Diencephalon (tissue), 1 donor: Measurements from ENCODE around the gene C11orf68. TPM values are rescaled to one million over a fixed set of nuclear protein-coding genes. Genes with fewer than 3 reads are reported as not detected.

Experiments used
- total RNA-seq: library from RNA; depleted of rRNA; stranded (reverse); fragments of >200 nt; gene quantifications from one replicate; pipeline ENCODE4 v1.2.3, GENCODE V29; 2014

Gene C11orf68
- total RNA-seq = 15.2 TPM

DNA sequence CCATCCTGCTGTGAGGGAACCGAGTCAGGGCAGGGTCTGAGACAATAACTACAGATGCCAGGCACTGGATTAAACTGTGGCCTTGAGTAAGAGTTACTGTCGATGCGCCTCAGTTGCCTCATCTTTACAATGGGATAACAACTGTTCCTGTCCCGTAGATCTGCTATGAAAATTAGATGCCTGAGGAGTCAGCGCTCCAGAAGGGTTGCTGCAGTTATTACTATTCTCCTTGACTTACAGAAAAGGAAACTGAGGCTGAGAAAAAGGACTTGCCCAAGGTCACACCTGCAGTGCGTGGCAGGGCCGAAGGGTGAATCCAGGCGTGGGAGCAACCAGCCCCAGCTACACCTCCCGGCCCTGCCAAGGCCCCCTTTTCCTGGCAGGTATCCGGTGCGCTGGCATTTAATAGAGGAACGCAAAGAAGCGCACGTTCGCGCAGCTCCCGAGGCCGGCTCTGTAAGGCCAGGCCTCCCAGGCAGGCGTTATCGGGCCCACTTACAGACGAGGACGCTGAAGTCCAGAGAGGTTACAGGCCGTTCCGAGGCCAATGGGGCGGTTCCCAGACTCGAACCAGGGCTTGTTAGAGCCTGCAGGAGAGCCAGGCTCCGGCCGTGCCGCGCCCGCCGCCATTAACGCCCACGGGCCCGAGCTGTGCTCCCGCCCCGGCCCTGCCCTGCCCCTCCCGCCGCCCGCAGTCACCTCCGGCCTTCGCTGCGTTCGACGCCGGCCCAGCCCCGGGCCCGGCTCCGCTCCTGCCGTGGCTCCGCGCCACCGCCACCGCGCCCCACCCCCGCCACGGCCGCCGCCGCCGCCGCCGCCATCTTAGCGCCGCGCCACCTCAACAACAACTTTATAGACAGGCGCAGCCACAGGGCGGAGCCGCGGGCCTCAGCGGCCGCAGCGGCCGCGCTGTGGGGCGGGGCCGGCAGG is at the start of gene C11orf68:
Gene C11orf68, minus strand, starts transcription at position 852 of the 930 bp plus-strand sequence. Its CDS starts 31 bp downstream, at position 821.

DNA sequence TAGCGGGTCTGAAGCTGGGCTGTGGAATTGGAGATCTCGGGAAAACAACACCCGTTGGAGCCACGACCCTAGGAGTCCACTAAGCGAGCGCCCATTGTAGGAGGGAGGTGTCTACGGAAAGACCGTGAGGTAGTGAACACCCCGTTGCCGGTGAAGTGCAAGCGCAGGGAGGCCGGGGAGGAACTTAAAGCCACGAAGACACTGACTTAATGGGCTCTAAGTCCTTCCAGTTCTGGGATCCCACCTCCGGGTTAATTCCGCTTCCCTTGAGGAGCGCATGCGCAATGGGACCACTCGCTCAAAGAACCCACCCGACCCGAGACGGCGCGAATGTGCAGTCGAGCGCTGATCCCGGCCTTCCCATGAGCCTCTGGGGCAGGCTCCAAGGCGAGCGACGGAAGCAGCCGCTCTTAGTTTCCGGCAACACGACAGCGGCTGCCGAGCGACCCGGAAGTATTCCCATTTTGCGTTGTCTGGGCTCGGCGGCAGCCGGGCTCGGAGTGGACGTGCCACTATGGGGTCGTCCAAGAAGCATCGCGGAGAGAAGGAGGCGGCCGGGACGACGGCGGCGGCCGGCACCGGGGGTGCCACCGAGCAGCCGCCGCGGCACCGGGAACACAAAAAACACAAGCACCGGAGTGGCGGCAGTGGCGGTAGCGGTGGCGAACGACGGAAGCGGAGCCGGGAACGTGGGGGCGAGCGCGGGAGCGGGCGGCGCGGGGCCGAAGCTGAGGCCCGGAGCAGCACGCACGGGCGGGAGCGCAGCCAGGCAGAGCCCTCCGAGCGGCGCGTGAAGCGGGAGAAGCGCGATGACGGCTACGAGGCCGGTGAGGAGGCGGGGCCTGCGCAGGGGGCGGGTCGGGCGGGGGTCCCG is 42.6 kb upstream of the C11orf68 start, which contains the start of gene SART1:
Gene SART1, plus strand, starts transcription at position 468 of the 874 bp plus-strand sequence. Its CDS starts 47 bp downstream, at position 515.

DNA sequence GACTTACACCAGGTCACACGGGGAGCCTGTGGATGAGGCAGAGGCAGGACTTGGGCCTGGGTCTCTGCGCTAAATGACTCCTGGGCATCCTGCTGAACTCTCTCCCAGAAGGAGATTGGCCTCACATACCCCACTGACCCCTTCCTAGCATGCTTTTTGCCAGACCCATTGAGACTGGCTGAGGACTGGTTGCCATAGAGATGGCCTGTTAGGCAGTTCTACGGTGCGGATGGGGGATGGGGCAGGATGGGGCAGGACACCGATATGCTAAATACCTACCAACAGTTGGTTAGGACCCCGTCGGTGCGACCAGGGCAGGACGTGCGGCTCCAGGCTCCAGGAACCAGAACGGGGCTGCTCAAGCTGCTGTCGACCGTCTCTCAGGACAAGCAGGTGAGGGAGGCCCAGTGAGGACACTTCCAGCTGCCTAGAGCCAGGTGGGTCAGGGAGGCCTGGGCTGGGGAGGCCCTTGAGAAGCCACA is 26.6 kb upstream of the C11orf68 start, which contains the start of gene TSGA10IP:
Gene TSGA10IP, plus strand, starts transcription at position 51 of the 482 bp plus-strand sequence. Its CDS starts 196 bp downstream, at position 247.

DNA sequence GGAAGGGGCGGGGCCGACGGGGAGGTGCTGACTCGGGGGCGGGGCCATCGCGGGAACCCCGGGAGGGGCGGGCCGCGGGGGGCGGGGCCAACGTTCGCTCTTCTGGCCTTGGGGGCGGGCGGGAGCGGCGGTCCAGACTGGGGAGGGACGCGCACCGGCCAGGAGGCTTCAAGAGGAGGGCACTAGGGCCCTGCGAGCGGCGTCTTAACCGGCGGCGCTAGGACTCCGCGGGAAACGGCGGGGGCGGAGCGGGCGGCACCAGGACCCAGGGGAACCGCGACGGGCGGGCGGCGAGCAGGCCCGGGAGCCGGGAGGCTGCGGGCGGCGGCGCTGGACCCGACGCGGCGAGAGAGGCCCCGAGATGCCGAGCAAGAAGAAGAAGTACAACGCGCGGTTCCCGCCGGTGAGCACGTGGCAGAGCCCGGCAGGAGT is 295 bp upstream of the C11orf68 start, which contains the start of gene DRAP1:
Gene DRAP1, plus strand, starts transcription at position 286 of the 432 bp plus-strand sequence. Its CDS starts 76 bp downstream, at position 362.

DNA sequence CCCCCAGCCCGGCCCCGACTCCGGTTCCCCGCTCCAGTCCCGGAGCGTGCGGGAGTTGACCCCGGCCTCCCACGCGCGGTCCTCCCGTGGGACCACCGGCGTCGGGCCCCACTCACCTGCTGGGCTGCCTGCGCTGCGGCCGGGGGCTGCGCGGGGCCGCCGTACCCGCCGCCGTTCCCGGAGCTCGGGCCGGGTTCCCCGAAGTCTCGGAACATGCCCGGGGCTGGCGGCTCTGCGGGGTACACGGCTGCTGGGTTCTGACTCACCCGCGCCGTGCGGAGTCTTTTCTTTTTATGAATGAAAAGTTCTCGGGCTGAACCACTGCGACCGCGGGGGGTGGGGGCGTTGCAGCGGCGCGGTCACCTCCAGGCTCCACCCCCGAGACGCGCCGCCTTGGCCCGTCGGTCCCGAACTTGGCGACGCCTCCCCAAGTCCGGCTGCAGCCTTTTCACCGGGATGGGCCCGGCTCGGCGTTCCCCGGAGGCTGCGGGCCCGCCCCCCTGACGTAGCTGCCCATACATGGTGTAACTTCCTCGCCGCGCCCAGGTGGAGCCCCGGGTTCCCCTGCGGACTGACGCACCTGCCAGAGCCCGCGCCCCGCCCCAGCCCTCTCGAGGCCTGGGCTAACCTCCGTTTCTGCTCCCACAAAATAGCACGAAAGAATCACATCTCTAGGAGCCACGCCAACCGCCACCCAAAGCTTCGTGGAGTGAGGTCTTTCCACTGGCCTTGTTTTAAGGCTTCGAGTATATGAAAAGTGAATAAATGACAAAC is 18.6 kb downstream of the C11orf68 start, which contains the start of gene FOSL1:
Gene FOSL1, minus strand, starts transcription at position 264 of the 774 bp plus-strand sequence. Its CDS starts 49 bp downstream, at position 215.

DNA sequence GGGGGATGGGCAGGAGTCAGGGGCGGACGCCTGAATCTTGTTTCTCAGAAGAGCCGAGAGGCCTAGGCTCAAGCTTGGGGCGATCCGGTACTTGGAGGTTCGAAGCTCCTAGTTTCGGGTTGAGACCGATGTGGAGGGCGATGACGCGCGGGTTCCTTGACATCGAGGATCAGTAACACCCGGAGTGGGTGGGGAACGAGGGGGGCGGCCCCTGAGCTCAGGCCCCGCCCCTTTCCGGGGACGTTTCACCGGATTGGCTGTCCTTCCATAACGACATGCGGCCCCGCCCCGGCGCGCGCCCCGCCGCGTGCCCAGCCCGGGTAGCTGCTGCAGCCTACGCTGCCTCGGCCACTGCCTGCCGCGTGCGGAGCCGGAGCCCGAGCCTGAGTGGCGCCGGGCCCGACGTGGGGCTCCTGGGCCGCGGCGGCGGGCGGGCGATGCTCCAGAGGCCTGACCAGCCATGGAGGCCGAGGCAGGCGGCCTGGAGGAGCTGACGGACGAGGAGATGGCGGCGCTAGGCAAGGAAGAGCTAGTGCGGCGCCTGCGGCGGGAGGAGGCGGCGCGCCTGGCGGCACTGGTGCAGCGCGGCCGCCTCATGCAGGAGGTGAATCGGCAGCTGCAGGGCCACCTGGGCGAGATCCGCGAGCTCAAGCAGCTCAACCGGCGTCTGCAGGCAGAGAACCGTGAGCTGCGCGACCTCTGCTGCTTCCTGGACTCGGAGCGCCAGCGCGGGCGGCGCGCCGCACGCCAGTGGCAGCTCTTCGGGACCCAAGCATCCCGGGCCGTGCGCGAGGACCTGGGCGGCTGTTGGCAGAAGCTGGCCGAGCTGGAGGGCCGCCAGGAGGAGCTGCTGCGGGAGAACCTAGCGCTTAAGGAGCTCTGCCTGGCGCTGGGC is 28.3 kb downstream of the C11orf68 start, which contains the start of gene CCDC85B:
Gene CCDC85B, plus strand, starts transcription at position 350 of the 895 bp plus-strand sequence. Its CDS starts 111 bp downstream, at position 461.

DNA sequence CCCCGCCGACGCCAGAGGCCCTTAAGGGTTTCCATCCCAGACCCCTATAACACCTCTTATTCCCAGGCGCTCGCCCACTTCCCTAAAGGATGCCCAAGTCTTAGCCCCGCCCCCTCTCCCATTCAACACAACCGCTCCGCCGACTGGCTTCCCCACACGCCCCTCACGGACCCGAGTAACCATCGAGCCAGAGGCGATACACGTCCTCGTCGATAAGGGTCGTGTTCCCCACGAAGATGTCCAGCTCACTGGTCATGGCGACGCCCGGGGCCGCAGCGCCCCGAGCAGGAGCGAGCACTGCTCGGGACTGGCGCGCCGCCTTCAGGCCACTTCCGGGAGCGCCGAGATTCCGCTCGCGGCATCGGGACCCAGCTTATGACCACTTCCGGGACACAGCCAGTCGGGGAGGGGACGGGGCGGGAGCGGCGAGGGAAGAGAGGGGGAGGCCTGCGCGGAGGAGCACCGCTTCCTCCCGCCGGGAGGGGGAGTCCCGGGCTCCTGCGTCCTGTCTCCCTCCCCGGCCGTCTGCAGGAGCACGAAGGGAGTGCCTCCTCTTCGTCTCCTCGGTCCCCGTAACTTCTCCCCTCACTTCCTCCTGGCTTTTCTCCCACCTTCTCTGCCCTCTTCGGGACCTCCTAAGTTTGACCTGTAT is 30.6 kb downstream of the C11orf68 start, which contains the start of gene FIBP:
Gene FIBP, minus strand, starts transcription at position 309 of the 652 bp plus-strand sequence. Its CDS starts 53 bp downstream, at position 256.

GRCh38 chr11:65879617-65880016 is 39.2 kb downstream of the C11orf68 start, which contains the start of gene CTSW:
CTSW (plus strand) TSS chr11:65879837; CDS start chr11:65879855, 18 bp downstream.

GRCh38 chr11:65872586-65873317 is 46.1 kb downstream of the C11orf68 start, which contains the start of gene EFEMP2:
EFEMP2 (minus strand) TSS chr11:65872800; CDS start chr11:65872354, 446 bp downstream.

Other genes with a start within 250 kb of the C11orf68 start
- 46.8 TPM for gene KAT5, start 206.8 kb downstream of the C11orf68 start, total RNA-seq
- 9.5 TPM for gene RNASEH2C, start 198.3 kb downstream of the C11orf68 start, total RNA-seq
- 4.8 TPM for gene AP5B1, start 138.1 kb downstream of the C11orf68 start, total RNA-seq
- gene OVOL1, start 132.0 kb downstream of the C11orf68 start, total RNA-seq = not detected
- 7.6 TPM for gene SNX32, start 85.1 kb downstream of the C11orf68 start, total RNA-seq
- gene CFL1, start 60.9 kb downstream of the C11orf68 start, total RNA-seq = 545 TPM
- 43.1 TPM for gene MUS81, start 58.6 kb downstream of the C11orf68 start, total RNA-seq
- gene EFEMP2, start 46.3 kb downstream of the C11orf68 start, total RNA-seq = 12.7 TPM
- not detected for gene CTSW, start 39.2 kb downstream of the C11orf68 start, total RNA-seq
- 141 TPM for gene FIBP, start 30.6 kb downstream of the C11orf68 start, total RNA-seq
- 15.2 TPM for gene CCDC85B, start 28.4 kb downstream of the C11orf68 start, total RNA-seq
- not detected for gene FOSL1, start 18.7 kb downstream of the C11orf68 start, total RNA-seq
- gene DRAP1, start 364 bp upstream of the C11orf68 start, total RNA-seq = 75.9 TPM
- 0.69 TPM for gene TSGA10IP, start 26.4 kb upstream of the C11orf68 start, total RNA-seq
- 28.6 TPM for gene SART1, start 42.7 kb upstream of the C11orf68 start, total RNA-seq
- gene EIF1AD, start 83.1 kb upstream of the C11orf68 start, total RNA-seq = 24.7 TPM
- gene BANF1, start 83.4 kb upstream of the C11orf68 start, total RNA-seq = 26.3 TPM
- not detected for gene CST6, start 92.9 kb upstream of the C11orf68 start, total RNA-seq
- not detected for gene CATSPER1, start 107.4 kb upstream of the C11orf68 start, total RNA-seq
- 15.5 TPM for gene GAL3ST3, start 130.1 kb upstream of the C11orf68 start, total RNA-seq
- gene SF3B2, start 133.3 kb upstream of the C11orf68 start, total RNA-seq = 104 TPM
- gene PACS1, start 151.2 kb upstream of the C11orf68 start, total RNA-seq = 57.9 TPM